ENCODE data around the gene CNTNAP5. TPM values are rescaled to one million over a fixed set of nuclear protein-coding genes. Genes with fewer than 3 reads are reported as not detected.

Gene CNTNAP5
- total RNA-seq, 1 experiment from 2014 or later, result 0.48 TPM

DNA sequence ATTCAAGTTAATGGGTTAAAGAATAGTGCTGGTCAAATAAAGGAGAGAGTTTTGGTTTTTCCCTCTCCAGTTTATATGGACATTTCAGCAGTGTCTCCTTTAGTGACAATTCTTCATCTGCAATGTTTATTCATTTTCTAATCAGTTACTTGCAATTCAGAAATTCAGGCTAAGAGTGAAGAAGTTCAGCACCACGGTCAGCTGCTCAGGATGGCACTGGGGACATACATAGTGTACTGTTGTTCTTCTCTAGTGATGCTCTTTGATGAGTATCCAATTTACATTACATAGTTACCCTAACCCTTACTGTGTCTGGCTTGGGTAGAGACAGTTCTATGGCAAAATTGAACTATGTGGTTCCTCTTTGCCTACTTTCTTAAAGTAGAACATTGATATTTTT, 412.7 kb downstream of the CNTNAP5 start:
- Histone ChIP-seq H3K79me2 (ENCODE audit: insufficient read depth, low read length) (no peaks in the 10 kb centered on the region), H2BK120ac (ENCODE audit: low read depth, low read length, poor library complexity, severe bottlenecking) (no peak overlapping the region), H3K79me1 (ENCODE audit: insufficient read depth, low read depth, low read length, poor library complexity, severe bottlenecking) (no peaks in the 10 kb centered on the region), H2AFZ (ENCODE audit: low read length) (no peak overlapping the region), H3K27me3 (ENCODE audit: insufficient read depth, low read length) (no peaks in the 10 kb centered on the region), H2BK12ac (ENCODE audit: insufficient read length, low read depth, low read length) (no peak overlapping the region), H3K23me2 (ENCODE audit: insufficient read length, low read depth, low read length, poor library complexity, severe bottlenecking) (no peaks in the 10 kb centered on the region), H4K20me1 (ENCODE audit: control insufficient read depth, insufficient read depth, insufficient read length) (no peaks in the 10 kb centered on the region), H2BK15ac (ENCODE audit: low read depth, low read length) (no peak overlapping the region), H3K4ac (ENCODE audit: low read depth, low read length) (no peak overlapping the region), H3K56ac (ENCODE audit: insufficient read length, low read depth, low read length) (no peak overlapping the region), H2AK5ac (ENCODE audit: insufficient read length, low read length) (no peak overlapping the region), H3K18ac (ENCODE audit: insufficient read length, low read depth, low read length) (no peak overlapping the region), H4K8ac (replicated peaks; ENCODE audit: insufficient read length, low read depth, low read length) (no peak overlapping the region), H3T11ph (ENCODE audit: low read length) (no peak overlapping the region), H3K4me1 (ENCODE audit: insufficient read depth, low read length) (no peaks in the 10 kb centered on the region), H2BK20ac (ENCODE audit: low read depth, low read length, poor library complexity, severe bottlenecking) (no peak overlapping the region), H4K91ac (ENCODE audit: insufficient read length, low read depth, low read length) (no peak overlapping the region), H4K5ac (ENCODE audit: insufficient read length, low read depth, low read length) (no peak overlapping the region), H3K14ac (ENCODE audit: insufficient read depth, low read length) (no peak overlapping the region), H3K9ac (ENCODE audit: extremely low read depth, insufficient read length, low read length) (no peak overlapping the region), H2BK5ac (ENCODE audit: insufficient read length, low read length) (no peak overlapping the region), H3K23ac (ENCODE audit: insufficient read length, low read depth, low read length) (no peak overlapping the region), H3K4me2 (ENCODE audit: insufficient read depth, insufficient read length, low read length) (no peak overlapping the region), H3K9me3 (ENCODE audit: control insufficient read depth, low read depth, low read length) (no peaks in the 10 kb centered on the region), H3K27ac (ENCODE audit: insufficient read length, low read depth, low read length) (no peak overlapping the region)
- Mint-ChIP-seq H3K9me3 (peaks cover 0 to 3% of the 10 kb centered on the region in 2 experiments; a peak in 1 of 5 replicates), H3K4me1 (peaks cover 4% of the 10 kb centered on the region in 2 experiments), H3K36me3 (ENCODE audit: insufficient read depth in 1 of 3, low read depth in 3 of 3) (no peaks in the 10 kb centered on the region), H3K4me3 (no peak overlapping the region), H3K27me3 (ENCODE audit: low read depth) (no peaks in the 10 kb centered on the region), H3K27ac (no peak overlapping the region)
- TF ChIP-seq, protein P1, sequence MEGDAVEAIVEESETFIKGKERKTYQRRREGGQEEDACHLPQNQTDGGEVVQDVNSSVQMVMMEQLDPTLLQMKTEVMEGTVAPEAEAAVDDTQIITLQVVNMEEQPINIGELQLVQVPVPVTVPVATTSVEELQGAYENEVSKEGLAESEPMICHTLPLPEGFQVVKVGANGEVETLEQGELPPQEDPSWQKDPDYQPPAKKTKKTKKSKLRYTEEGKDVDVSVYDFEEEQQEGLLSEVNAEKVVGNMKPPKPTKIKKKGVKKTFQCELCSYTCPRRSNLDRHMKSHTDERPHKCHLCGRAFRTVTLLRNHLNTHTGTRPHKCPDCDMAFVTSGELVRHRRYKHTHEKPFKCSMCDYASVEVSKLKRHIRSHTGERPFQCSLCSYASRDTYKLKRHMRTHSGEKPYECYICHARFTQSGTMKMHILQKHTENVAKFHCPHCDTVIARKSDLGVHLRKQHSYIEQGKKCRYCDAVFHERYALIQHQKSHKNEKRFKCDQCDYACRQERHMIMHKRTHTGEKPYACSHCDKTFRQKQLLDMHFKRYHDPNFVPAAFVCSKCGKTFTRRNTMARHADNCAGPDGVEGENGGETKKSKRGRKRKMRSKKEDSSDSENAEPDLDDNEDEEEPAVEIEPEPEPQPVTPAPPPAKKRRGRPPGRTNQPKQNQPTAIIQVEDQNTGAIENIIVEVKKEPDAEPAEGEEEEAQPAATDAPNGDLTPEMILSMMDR (conservative IDR thresholded peaks at IDR 0.05), result no peak
- DNase-seq, result no peak
- WGBS (ENCODE audit: extremely low coverage, insufficient read length, low lambda C conversion rate), result no CpG with 5 or more reads among the region's 1 CpG
